ENCODE data around the gene MYO1D. TPM values are rescaled to one million over a fixed set of nuclear protein-coding genes. Genes with fewer than 3 reads are reported as not detected.

Gene MYO1D
- total RNA-seq, 4 donors from 2014 or later, result 36.9 to 49.2 (median 39.5) TPM

- TF ChIP-seq CTCF (IDR thresholded peaks at IDR 0.05), result no peak
- DNase-seq (ENCODE audit: low spot score) (no peak), ATAC-seq (ENCODE audit: low FRiP score) (no peak)
These were observed 323.8 kb downstream of the MYO1D start for GRCh38 chr17:32553168-32553567.

GRCh38 chr17:32552280-32552679 is 324.6 kb downstream of the MYO1D start:
- ATAC-seq (ENCODE audit: low FRiP score), result no peak
- no peak for TF ChIP-seq CTCF (IDR thresholded peaks at IDR 0.05)
- DNase-seq (ENCODE audit: low spot score), result no peak

- ATAC-seq (ENCODE audit: low FRiP score), result no peak
- no peak for DNase-seq (ENCODE audit: low spot score)
- no peak for TF ChIP-seq CTCF (IDR thresholded peaks at IDR 0.05)
These were observed 325.6 kb downstream of the MYO1D start for GRCh38 chr17:32551186-32551955.

- DNase-seq (ENCODE audit: low spot score) (no peak), ATAC-seq (ENCODE audit: low FRiP score) (no peak)
- TF ChIP-seq CTCF (IDR thresholded peaks at IDR 0.05), result no peak
These were observed 327.4 kb downstream of the MYO1D start for GRCh38 chr17:32549559-32549958.

GRCh38 chr17:32546031-32546444 is 330.9 kb downstream of the MYO1D start:
- TF ChIP-seq CTCF (IDR thresholded peaks at IDR 0.05), result no peak
- ATAC-seq (ENCODE audit: low FRiP score), result no peak
- DNase-seq (ENCODE audit: low spot score), result no peak

- DNase-seq (ENCODE audit: low spot score) (no peak), ATAC-seq (ENCODE audit: low FRiP score) (no peak)
- TF ChIP-seq CTCF (IDR thresholded peaks at IDR 0.05), result no peak
These were observed 334.7 kb downstream of the MYO1D start for GRCh38 chr17:32542186-32542585.

GRCh38 chr17:32541640-32542039 is 335.3 kb downstream of the MYO1D start:
- no peak for ATAC-seq (ENCODE audit: low FRiP score)
- DNase-seq (ENCODE audit: low spot score), result no peak
- TF ChIP-seq CTCF (IDR thresholded peaks at IDR 0.05), result no peak

Measured in omental fat pad (tissue), 4 donors.